SHP77 (cell line): ENCODE data around the gene HES3.

Source experiments
- DNase-seq, 2 experiments: peaks; one replicate each; lab custom pipeline; 2025; lab: John Stamatoyannopoulos, UW

The HES3 gene

GRCh38 chr1:6279613-6280383 is 35.8 kb downstream of the HES3 start:
- DNase-seq: no peak

GRCh38 chr1:6280761-6281451 is 36.9 kb downstream of the HES3 start:
- DNase-seq: peak; percentile 24 to 25

- no peak for DNase-seq
These were observed 37.8 kb downstream of the HES3 start for GRCh38 chr1:6281511-6282402.

GRCh38 chr1:6282577-6283270 is 38.7 kb downstream of the HES3 start:
- DNase-seq: no peak

GRCh38 chr1:6285336-6285735 is 41.4 kb downstream of the HES3 start:
- no peak for DNase-seq

- DNase-seq: no peak
These were observed 42.3 kb downstream of the HES3 start for GRCh38 chr1:6286266-6286665.

GRCh38 chr1:6287029-6287428 is 43.0 kb downstream of the HES3 start:
- DNase-seq: no peak

- DNase-seq: no peak
These were observed 43.5 kb downstream of the HES3 start for GRCh38 chr1:6287431-6287886.

- DNase-seq: no peak
These were observed 44.0 kb downstream of the HES3 start for GRCh38 chr1:6288026-6288425.

GRCh38 chr1:6288665-6289064 is 44.7 kb downstream of the HES3 start:
- DNase-seq: no peak

GRCh38 chr1:6292102-6292501 is 48.1 kb downstream of the HES3 start:
- no peak for DNase-seq

- no peak for DNase-seq
These were observed 50.3 kb downstream of the HES3 start for GRCh38 chr1:6294080-6294889.

GRCh38 chr1:6294890-6295556 is 51.0 kb downstream of the HES3 start:
- no peak for DNase-seq
